Muscle layer of duodenum (tissue), 2 donors: ENCODE data around the gene USB1.

Experiments
- H3K27ac ChIP-seq: one replicate; pipeline ENCODE4 v1.7.0; 2013; ENCODE audit warnings: mild to moderate bottlenecking, low read length
- H3K27me3 ChIP-seq: one replicate; pipeline ENCODE4 v1.7.0; 2013; ENCODE audit warnings: low read depth, mild to moderate bottlenecking, control low read depth, low read length
- H3K36me3 ChIP-seq, 2 donors: one replicate each; pipeline ENCODE4 v1.7.0; 2013; ENCODE audit warnings: low read length in 2 of 2, control low read depth in 1 of 2, mild to moderate bottlenecking in 1 of 2; ENCODE audit not compliant: insufficient read depth in 2 of 2, control insufficient read depth in 1 of 2
- H3K4me1 ChIP-seq, 2 donors: one replicate each; pipeline ENCODE4 v1.7.0; 2013; ENCODE audit warnings: low read length in 2 of 2, mild to moderate bottlenecking in 2 of 2, control low read depth in 1 of 2, moderate library complexity in 1 of 2; ENCODE audit not compliant: insufficient read depth in 2 of 2, control insufficient read depth in 1 of 2
- H3K4me3 ChIP-seq, 2 donors: one replicate each; pipeline ENCODE4 v1.7.0; 2013; ENCODE audit warnings: low read length in 2 of 2, low read depth in 1 of 2, mild to moderate bottlenecking in 1 of 2
- H3K9me3 ChIP-seq, 2 donors: one replicate each; pipeline ENCODE4 v1.7.0; 2013; ENCODE audit warnings: low read length in 2 of 2, control low read depth in 1 of 2, mild to moderate bottlenecking in 1 of 2; ENCODE audit not compliant: control insufficient read depth in 1 of 2
- donor health status: healthy.

Gene USB1

GRCh38 chr16:58057121-58057520 lies 55.9 kb downstream of the USB1 start:
- H3K4me1 ChIP-seq = no peaks in the 10 kb centered on the region
- no peaks in the 10 kb centered on the region for H3K27me3 ChIP-seq
- H3K27ac ChIP-seq = no peak overlapping the region
- H3K9me3 ChIP-seq = no peaks in the 10 kb centered on the region
- no peak overlapping the region for H3K4me3 ChIP-seq
- no peaks in the 10 kb centered on the region for H3K36me3 ChIP-seq

GRCh38 chr16:58057784-58058183 lies 56.6 kb downstream of the USB1 start:
- no peak overlapping the region for H3K27ac ChIP-seq
- H3K4me3 ChIP-seq = no peak overlapping the region

GRCh38 chr16:58062821-58063220 lies 61.6 kb downstream of the USB1 start:
- no peaks in the 10 kb centered on the region for H3K36me3 ChIP-seq
- H3K9me3 ChIP-seq = no peaks in the 10 kb centered on the region
- no peaks in the 10 kb centered on the region for H3K27me3 ChIP-seq
- no peak overlapping the region for H3K4me3 ChIP-seq
- no peaks in the 10 kb centered on the region for H3K4me1 ChIP-seq
- H3K27ac ChIP-seq = no peak overlapping the region

More at GRCh38 chr16:58057784-58058183, 56.6 kb downstream of the USB1 start:
- no peaks in the 10 kb centered on the region for H3K9me3 ChIP-seq
- no peaks in the 10 kb centered on the region for H3K36me3 ChIP-seq
- no peaks in the 10 kb centered on the region for H3K4me1 ChIP-seq
- no peaks in the 10 kb centered on the region for H3K27me3 ChIP-seq

- H3K4me1 ChIP-seq = no peaks in the 10 kb centered on the region
- no peaks in the 10 kb centered on the region for H3K9me3 ChIP-seq
- H3K27ac ChIP-seq = no peak overlapping the region
- no peaks in the 10 kb centered on the region for H3K36me3 ChIP-seq
- no peak overlapping the region for H3K4me3 ChIP-seq
- H3K27me3 ChIP-seq = no peaks in the 10 kb centered on the region
Measured at GRCh38 chr16:58063377-58064076, 62.3 kb downstream of the USB1 start.

- no peaks in the 10 kb centered on the region for H3K36me3 ChIP-seq
- H3K4me1 ChIP-seq = no peaks in the 10 kb centered on the region
- H3K9me3 ChIP-seq = no peaks in the 10 kb centered on the region
- no peak overlapping the region for H3K4me3 ChIP-seq
- no peaks in the 10 kb centered on the region for H3K27me3 ChIP-seq
- no peak overlapping the region for H3K27ac ChIP-seq
Measured at GRCh38 chr16:58070585-58070984, 69.4 kb downstream of the USB1 start.
